Neural cell (in vitro differentiated cells): ENCODE data around the gene BPIFB4. TPM values are rescaled to one million over a fixed set of nuclear protein-coding genes. Genes with fewer than 3 reads are reported as not detected.

ENCODE experiments used
- H2AFZ ChIP-seq: fragments of 200-600, 300-800 bp; sonication (generic), shearing (Covaris generic); 2 replicates; pipeline ENCODE4 v1.6.0; 2014; ENCODE audit warnings: low read depth, mild to moderate bottlenecking, antibody characterized with exemption, low read length, moderate library complexity
- H3F3A ChIP-seq: fragments of 200-600 bp; shearing (Covaris generic); 2 replicates; pipeline ENCODE4 v1.6.1; 2016; ENCODE audit warnings: mild to moderate bottlenecking, moderate library complexity, mixed read lengths, antibody characterized with exemption, low read length; ENCODE audit not compliant: insufficient read depth, poor library complexity, severe bottlenecking
- H3K27ac ChIP-seq: fragments of 200-600, 300-800 bp; sonication (generic), shearing (Covaris generic); 2 replicates; pipeline ENCODE4 v1.5.1; 2014; ENCODE audit warnings: mild to moderate bottlenecking, low read length, moderate library complexity
- H3K27me3 ChIP-seq: fragments of 300-800, 200-600 bp; sonication (generic), shearing (Covaris generic); 2 replicates; pipeline ENCODE4 v1.6.0; 2014; ENCODE audit warnings: mild to moderate bottlenecking, low read depth, low read length, moderate library complexity; ENCODE audit not compliant: insufficient read depth
- H3K36me3 ChIP-seq: fragments of 300-800, 200-600 bp; sonication (generic), shearing (Covaris generic); 2 replicates; pipeline ENCODE4 v1.5.1; 2014; ENCODE audit warnings: mild to moderate bottlenecking, antibody characterized with exemption, low read length, moderate library complexity; ENCODE audit not compliant: insufficient read depth
- H3K4me2 ChIP-seq: fragments of 300-800, 200-600 bp; sonication (generic), shearing (Covaris generic); 2 replicates; pipeline ENCODE4 v1.6.0; 2014; ENCODE audit warnings: mild to moderate bottlenecking, low read length
- H3K4me3 ChIP-seq: fragments of 300-800, 200-600 bp; sonication (generic), shearing (Covaris generic); 2 replicates; pipeline ENCODE4 v1.5.1; 2014; ENCODE audit warnings: mild to moderate bottlenecking, low read length, moderate library complexity
- H3K79me2 ChIP-seq: fragments of 200-600 bp; shearing (Covaris generic); replicated peaks from 2 replicates; pipeline ENCODE4 v1.6.0; 2014; ENCODE audit warnings: mild to moderate bottlenecking, low read length, moderate library complexity; ENCODE audit not compliant: insufficient read depth
- H3K9ac ChIP-seq: fragments of 300-800, 200-600 bp; sonication (generic), shearing (Covaris generic); 2 replicates; pipeline ENCODE4 v1.6.1; 2016; ENCODE audit warnings: mild to moderate bottlenecking, low read length, mixed read lengths
- H3K9me2 ChIP-seq: fragments of 200-600 bp; shearing (Covaris generic); 2 replicates; pipeline ENCODE4 v1.6.1; 2016; ENCODE audit warnings: mild to moderate bottlenecking, low read length, mixed read lengths; ENCODE audit not compliant: insufficient read depth
- H3K9me3 ChIP-seq: fragments of 200-600, 300-800 bp; sonication (generic), shearing (Covaris generic); 2 replicates; pipeline ENCODE4 v1.6.1; 2016; ENCODE audit warnings: mild to moderate bottlenecking, mixed run types, low read length, moderate library complexity, mixed read lengths
- H4K20me1 ChIP-seq: fragments of 200-600 bp; shearing (Covaris generic); 2 replicates; pipeline ENCODE4 v1.6.1; 2016; ENCODE audit warnings: mild to moderate bottlenecking, mixed run types; ENCODE audit not compliant: insufficient read depth
- CTCF ChIP-seq: fragments of 450-650 bp; IDR thresholded peaks from 2 replicates; pipeline ENCODE4 v1.5.1; 2014; ENCODE audit warnings: antibody characterized with exemption, mild to moderate bottlenecking, moderate library complexity; ENCODE audit not compliant: poor library complexity, severe bottlenecking
- EP300 ChIP-seq: fragments of 450-650 bp; conservative IDR thresholded peaks from 2 replicates; pipeline ENCODE4 v1.6.1; 2014; ENCODE audit warnings: antibody characterized with exemption, mild to moderate bottlenecking, moderate library complexity; ENCODE audit not compliant: poor library complexity, severe bottlenecking
- EZH2 ChIP-seq: fragments of 200-600, 300-800 bp; shearing (Covaris generic), sonication (generic); IDR thresholded peaks from 2 replicates; pipeline ENCODE4 v1.6.1; 2014; ENCODE audit warnings: antibody characterized with exemption, low read length, borderline replicate concordance, mild to moderate bottlenecking; ENCODE audit not compliant: insufficient read depth, poor library complexity, severe bottlenecking
- MXI1 ChIP-seq: fragments of 450-650 bp; conservative IDR thresholded peaks from 2 replicates; pipeline ENCODE4 v1.6.1; 2014; ENCODE audit warnings: antibody characterized with exemption, mild to moderate bottlenecking; ENCODE audit not compliant: poor library complexity, severe bottlenecking
- POLR2AphosphoS5 ChIP-seq: IDR thresholded peaks from 2 replicates; pipeline ENCODE4 v1.6.1; 2012
- RAD21 ChIP-seq: fragments of 450-650 bp; conservative IDR thresholded peaks from 2 replicates; pipeline ENCODE4 v1.6.1; 2014; ENCODE audit warnings: antibody characterized with exemption, mild to moderate bottlenecking, moderate library complexity
- REST ChIP-seq: IDR thresholded peaks from 2 replicates; pipeline ENCODE4 v1.6.1; 2012; ENCODE audit warnings: borderline replicate concordance
- SMC3 ChIP-seq: fragments of 450-650 bp; conservative IDR thresholded peaks from 2 replicates; pipeline ENCODE4 v1.6.1; 2014; ENCODE audit warnings: antibody characterized with exemption, mild to moderate bottlenecking, moderate library complexity; ENCODE audit not compliant: poor library complexity
- TAF1 ChIP-seq: IDR thresholded peaks from 2 replicates; pipeline ENCODE4 v1.6.1; 2012; ENCODE audit warnings: low read depth
- polyA plus RNA-seq: library from polyadenylated mRNA; depleted of rRNA; stranded (reverse); fragments of >200 nt; gene quantifications from 2 replicates; pipeline ENCODE4 v1.2.3, GENCODE V29; 2014

The BPIFB4 gene
- polyA plus RNA-seq, 1 donor from 2014 or later: not detected

- no peaks in the 10 kb centered on the region for H3K27me3 ChIP-seq
- H3K4me2 ChIP-seq: no peak overlapping the region
- H3K9me3 ChIP-seq: no peaks in the 10 kb centered on the region
- H3K36me3 ChIP-seq: no peaks in the 10 kb centered on the region
- no peaks in the 10 kb centered on the region for H3F3A ChIP-seq
- no peak overlapping the region for H3K27ac ChIP-seq
- no peak overlapping the region for H3K9ac ChIP-seq
- no peaks in the 10 kb centered on the region for H3K9me2 ChIP-seq
- H2AFZ ChIP-seq: no peak overlapping the region
- no peak for TF ChIP-seq REST
- H3K4me3 ChIP-seq: no peak overlapping the region
- no peaks in the 10 kb centered on the region for H4K20me1 ChIP-seq
- H3K79me2 ChIP-seq: no peaks in the 10 kb centered on the region
These were observed 11.6 kb upstream of the BPIFB4 start for GRCh38 chr20:33067806-33068205.

- H3K27ac ChIP-seq: no peak overlapping the region
- H3K4me2 ChIP-seq: no peak overlapping the region
- H3K9ac ChIP-seq: no peak overlapping the region
- H3K9me2 ChIP-seq: no peaks in the 10 kb centered on the region
- no peaks in the 10 kb centered on the region for H3K27me3 ChIP-seq
- H3F3A ChIP-seq: no peaks in the 10 kb centered on the region
- no peaks in the 10 kb centered on the region for H4K20me1 ChIP-seq
- H3K4me3 ChIP-seq: no peak overlapping the region
- no peaks in the 10 kb centered on the region for H3K36me3 ChIP-seq
- no peaks in the 10 kb centered on the region for H3K79me2 ChIP-seq
- no peaks in the 10 kb centered on the region for H3K9me3 ChIP-seq
- TF ChIP-seq POLR2AphosphoS5: no peak
- TF ChIP-seq EZH2: no peak
- TF ChIP-seq MXI1: no peak
- TF ChIP-seq REST: no peak
- no peak for TF ChIP-seq EP300
- TF ChIP-seq SMC3: no peak
- TF ChIP-seq CTCF: no peak
- TF ChIP-seq TAF1: no peak
- no peak for TF ChIP-seq RAD21
- H2AFZ ChIP-seq: no peak overlapping the region
These were observed 11.0 kb upstream of the BPIFB4 start for GRCh38 chr20:33068251-33068939.
